Activated CD8-positive, alpha-beta memory T cell treated with anti-CD3 and anti-CD28 coated beads, Interleukin-2, amount 10 ng/mL, durations not matched to agents 7 days and 5 days (primary cell): ENCODE data around the gene MIGA2. TPM values are rescaled to one million over a fixed set of nuclear protein-coding genes. Genes with fewer than 3 reads are reported as not detected.
A peak's percentile ranks its signal among the peaks of the same experiment; 100 is the strongest.
"Not testable (repeated sequence)": the region's sequence is repeated elsewhere in the genome, so short reads cannot be mapped to it uniquely, and the experiment has no call there.

ENCODE experiments used
- ATAC-seq: fragments of 150-1000 bp; cut with Tn5 transposase; one replicate; pipeline ENCODE4 v1.10.0; 2021; ENCODE audit warnings: moderate library complexity
- CTCF ChIA-PET: fragments of 350-600 bp; sonication (Branson Sonifier 250); formaldehyde crosslinking; loops from one replicate; lab custom pipeline; 2021; ENCODE audit warnings: antibody characterized with exemption; lab: Charles Lee
- DNase-seq: peaks from one replicate; pipeline ENCODE4 v3.0.0-alpha.2; 2020
- H3K27ac Mint-ChIP-seq: one replicate; pipeline ENCODE4 v1.8.0; 2021; ENCODE audit warnings: mild to moderate bottlenecking, mixed read lengths
- H3K27me3 Mint-ChIP-seq: one replicate; pipeline ENCODE4 v1.8.0; 2021; ENCODE audit warnings: mixed read lengths
- H3K36me3 Mint-ChIP-seq: one replicate; pipeline ENCODE4 v1.8.0; 2021; ENCODE audit warnings: mild to moderate bottlenecking, mixed read lengths
- H3K4me1 Mint-ChIP-seq: one replicate; pipeline ENCODE4 v1.8.0; 2021; ENCODE audit warnings: mixed read lengths
- H3K4me3 Mint-ChIP-seq: one replicate; pipeline ENCODE4 v1.8.0; 2021; ENCODE audit warnings: mild to moderate bottlenecking, moderate library complexity, mixed read lengths
- H3K9me3 Mint-ChIP-seq: one replicate; pipeline ENCODE4 v1.8.0; 2022; ENCODE audit warnings: low read depth, mixed read lengths
- total RNA-seq, 2 experiments: library from RNA; stranded (reverse); gene quantifications; one replicate each; pipeline ENCODE4 v1.2.3, GENCODE V29; 2021

MIGA2 gene, protein sequence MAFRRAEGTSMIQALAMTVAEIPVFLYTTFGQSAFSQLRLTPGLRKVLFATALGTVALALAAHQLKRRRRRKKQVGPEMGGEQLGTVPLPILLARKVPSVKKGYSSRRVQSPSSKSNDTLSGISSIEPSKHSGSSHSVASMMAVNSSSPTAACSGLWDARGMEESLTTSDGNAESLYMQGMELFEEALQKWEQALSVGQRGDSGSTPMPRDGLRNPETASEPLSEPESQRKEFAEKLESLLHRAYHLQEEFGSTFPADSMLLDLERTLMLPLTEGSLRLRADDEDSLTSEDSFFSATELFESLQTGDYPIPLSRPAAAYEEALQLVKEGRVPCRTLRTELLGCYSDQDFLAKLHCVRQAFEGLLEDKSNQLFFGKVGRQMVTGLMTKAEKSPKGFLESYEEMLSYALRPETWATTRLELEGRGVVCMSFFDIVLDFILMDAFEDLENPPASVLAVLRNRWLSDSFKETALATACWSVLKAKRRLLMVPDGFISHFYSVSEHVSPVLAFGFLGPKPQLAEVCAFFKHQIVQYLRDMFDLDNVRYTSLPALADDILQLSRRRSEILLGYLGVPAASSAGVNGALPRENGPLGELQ
- 10 to 100 TPM; 39.3 to 51.3 TPM for total RNA-seq

DNA sequence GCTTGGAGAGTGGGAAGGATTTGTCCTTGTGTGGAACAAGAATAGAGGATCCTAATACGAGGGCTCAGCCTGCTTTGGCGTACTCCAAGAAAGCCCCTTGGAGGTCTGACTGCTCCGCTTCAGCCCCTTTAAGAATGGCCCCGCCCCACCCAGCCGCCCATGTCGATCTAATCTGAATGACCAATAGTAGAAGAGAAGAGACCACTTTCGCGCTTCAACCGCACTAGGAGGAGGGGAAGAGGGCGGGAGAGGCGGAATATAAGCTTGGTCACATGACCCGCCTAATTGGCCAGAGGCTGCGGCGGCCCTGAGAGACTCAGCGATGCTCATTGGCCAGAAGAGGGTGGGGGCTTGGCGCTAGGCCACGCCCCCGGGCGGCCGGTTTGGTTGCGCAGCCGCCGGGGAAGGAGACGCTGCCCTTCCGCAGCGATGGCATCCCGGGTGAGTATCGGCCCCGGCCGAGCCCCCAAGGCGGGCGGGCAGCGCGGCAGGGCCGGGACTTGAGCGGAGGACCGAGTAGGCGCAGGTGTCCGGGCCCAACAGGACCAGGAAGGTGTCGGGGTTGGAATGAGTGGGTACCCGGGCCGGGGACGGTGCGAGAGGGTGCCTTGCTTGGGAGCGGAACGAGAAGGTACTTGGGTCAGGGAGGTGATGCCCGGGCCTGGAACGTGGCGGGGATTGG is at the start of gene MIGA2:
TSS of gene MIGA2 (plus strand) at position 386 of the 682 bp plus-strand sequence. CDS start 3,969 bp downstream, outside the sequence.
- DNase-seq (peak; percentile 99), ATAC-seq (peak; percentile 98)
- no peaks in the 10 kb centered on the region for H3K27me3 Mint-ChIP-seq
- no peaks in the 10 kb centered on the region for H3K9me3 Mint-ChIP-seq
- H3K4me3 Mint-ChIP-seq = peak within 1 kb of the TSS; percentile 93
- H3K36me3 Mint-ChIP-seq = peaks cover 1% of the 10 kb centered on the region
- H3K4me1 Mint-ChIP-seq = peaks cover 24% of the 10 kb centered on the region
- peak within 1 kb of the TSS; percentile 79 for H3K27ac Mint-ChIP-seq
- CTCF ChIA-PET = interaction anchor here (0.6 to 1.1 kb wide), 3 partner anchors 9 to 218 kb away, joined by 3 to 4 read pairs (median 3); partner anchors contain the start of genes DOLPP1 and ENDOG

GRCh38 chr9:128986671-128987070 is 49.8 kb upstream of the MIGA2 start:
- H3K9me3 Mint-ChIP-seq = no peaks in the 10 kb centered on the region
- peaks cover 51% of the 10 kb centered on the region for H3K36me3 Mint-ChIP-seq
- no peak overlapping the region for H3K4me3 Mint-ChIP-seq
- ATAC-seq (no peak), DNase-seq (no peak)
- no peaks in the 10 kb centered on the region for H3K27me3 Mint-ChIP-seq
- CTCF ChIA-PET = interaction anchor here (0.5 kb wide), 1 partner anchor 138 kb away, joined by 3 read pairs; no protein-coding TSS in a partner anchor
- H3K27ac Mint-ChIP-seq = no peak overlapping the region
- H3K4me1 Mint-ChIP-seq = no peaks in the 10 kb centered on the region

DNA sequence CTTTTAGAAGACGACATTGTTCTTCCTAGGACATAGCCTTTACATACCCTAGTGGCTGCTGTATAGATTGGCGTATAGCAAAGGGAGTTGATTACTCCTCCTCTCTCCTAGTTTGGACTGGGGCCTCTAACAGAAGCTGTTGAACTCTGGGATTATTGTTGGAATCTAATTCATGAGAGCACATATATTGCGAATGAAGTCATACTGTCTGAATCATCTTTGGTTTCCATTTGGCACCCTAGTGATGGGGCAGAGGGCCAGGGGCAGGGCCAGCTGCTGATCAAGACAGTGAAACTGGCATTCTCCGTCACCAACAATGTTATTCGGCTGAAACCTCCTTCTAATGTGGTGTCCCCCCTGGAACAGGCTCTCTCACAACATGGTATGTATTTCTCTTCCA is 48.6 kb upstream of the MIGA2 start:
- H3K27ac Mint-ChIP-seq = no peak overlapping the region
- H3K9me3 Mint-ChIP-seq = no peaks in the 10 kb centered on the region
- CTCF ChIA-PET = no interaction called here
- no peak for DNase-seq
- peaks cover 42% of the 10 kb centered on the region for H3K36me3 Mint-ChIP-seq
- peaks cover 1% of the 10 kb centered on the region for H3K4me1 Mint-ChIP-seq
- no peak for ATAC-seq
- no peak overlapping the region for H3K4me3 Mint-ChIP-seq
- H3K27me3 Mint-ChIP-seq = no peaks in the 10 kb centered on the region

DNA sequence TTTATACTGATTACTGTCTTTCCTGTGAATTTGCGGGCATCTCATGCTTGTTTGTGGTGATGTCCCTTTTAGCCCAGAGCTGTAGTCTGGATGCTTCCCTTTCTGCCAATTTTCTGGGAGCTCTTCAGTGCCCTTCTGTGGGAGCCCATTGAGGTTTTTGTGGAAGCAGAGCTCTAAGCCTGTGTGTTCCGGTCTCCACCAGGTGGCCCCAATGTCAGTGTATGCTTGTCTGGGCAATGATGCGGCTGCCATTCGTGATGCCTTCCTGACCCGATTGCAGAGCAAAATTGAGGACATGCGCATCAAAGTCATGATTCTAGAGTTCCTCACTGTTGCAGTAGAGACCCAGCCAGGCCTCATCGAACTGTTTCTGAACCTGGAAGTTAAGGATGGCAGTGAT is 43.4 kb upstream of the MIGA2 start:
- Mint-ChIP-seq H3K4me3 (no peak overlapping the region), H3K27ac (no peak overlapping the region), H3K27me3 (no peaks in the 10 kb centered on the region), H3K36me3 (peaks cover 51% of the 10 kb centered on the region), H3K9me3 (no peaks in the 10 kb centered on the region), H3K4me1 (peaks cover 1% of the 10 kb centered on the region)
- DNase-seq (no peak), ATAC-seq (no peak)
- CTCF ChIA-PET = interaction anchor here (0.5 to 0.9 kb wide), 2 partner anchors 15 to 124 kb away, joined by 3 read pairs; no protein-coding TSS in a partner anchor

GRCh38 chr9:128995791-128996190 is 40.6 kb upstream of the MIGA2 start:
- no peak for DNase-seq
- Mint-ChIP-seq H3K9me3 (no peaks in the 10 kb centered on the region), H3K4me1 (peaks cover 1% of the 10 kb centered on the region), H3K27ac (no peak overlapping the region), H3K36me3 (peaks cover 54% of the 10 kb centered on the region), H3K4me3 (no peak overlapping the region), H3K27me3 (no peaks in the 10 kb centered on the region)
- CTCF ChIA-PET = no interaction called here
- no peak for ATAC-seq

DNA sequence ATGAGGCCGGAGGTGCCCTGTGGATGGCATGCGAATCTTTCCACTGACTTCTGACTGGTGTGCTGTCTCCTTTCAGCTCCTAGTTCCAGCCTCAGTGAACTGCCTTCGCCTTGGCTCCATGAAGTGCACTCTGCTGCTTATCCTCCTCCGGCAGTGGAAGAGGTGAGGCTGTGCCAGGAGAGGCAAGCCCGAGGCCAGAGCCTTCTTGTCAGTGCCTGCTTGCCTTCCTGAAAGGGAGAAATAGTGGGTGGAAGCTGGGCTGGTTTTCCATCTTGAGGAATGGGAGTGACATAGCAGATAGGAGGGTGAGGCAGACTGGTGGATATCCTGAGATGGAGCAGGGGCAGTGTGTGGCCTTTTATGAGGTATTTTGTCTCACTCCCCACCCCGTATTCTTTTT is 38.0 kb upstream of the MIGA2 start:
- Mint-ChIP-seq H3K4me3 (no peak overlapping the region), H3K27ac (no peak overlapping the region), H3K4me1 (no peaks in the 10 kb centered on the region), H3K36me3 (peaks cover 66% of the 10 kb centered on the region), H3K9me3 (no peaks in the 10 kb centered on the region), H3K27me3 (no peaks in the 10 kb centered on the region)
- DNase-seq (no peak), ATAC-seq (no peak)
- CTCF ChIA-PET = interaction anchor here (1.5 to 1.9 kb wide), 2 partner anchors 30 to 180 kb away, joined by 4 read pairs; partner anchors contain the start of genes ENDOG and SH3GLB2

GRCh38 chr9:128999581-129000206 is 36.7 kb upstream of the MIGA2 start:
- Mint-ChIP-seq H3K4me1 (no peaks in the 10 kb centered on the region), H3K27ac (no peak overlapping the region), H3K27me3 (no peaks in the 10 kb centered on the region), H3K4me3 (no peak overlapping the region), H3K36me3 (peaks cover 58% of the 10 kb centered on the region), H3K9me3 (no peaks in the 10 kb centered on the region)
- no peak for ATAC-seq
- CTCF ChIA-PET = no interaction called here
- DNase-seq = no peak

DNA sequence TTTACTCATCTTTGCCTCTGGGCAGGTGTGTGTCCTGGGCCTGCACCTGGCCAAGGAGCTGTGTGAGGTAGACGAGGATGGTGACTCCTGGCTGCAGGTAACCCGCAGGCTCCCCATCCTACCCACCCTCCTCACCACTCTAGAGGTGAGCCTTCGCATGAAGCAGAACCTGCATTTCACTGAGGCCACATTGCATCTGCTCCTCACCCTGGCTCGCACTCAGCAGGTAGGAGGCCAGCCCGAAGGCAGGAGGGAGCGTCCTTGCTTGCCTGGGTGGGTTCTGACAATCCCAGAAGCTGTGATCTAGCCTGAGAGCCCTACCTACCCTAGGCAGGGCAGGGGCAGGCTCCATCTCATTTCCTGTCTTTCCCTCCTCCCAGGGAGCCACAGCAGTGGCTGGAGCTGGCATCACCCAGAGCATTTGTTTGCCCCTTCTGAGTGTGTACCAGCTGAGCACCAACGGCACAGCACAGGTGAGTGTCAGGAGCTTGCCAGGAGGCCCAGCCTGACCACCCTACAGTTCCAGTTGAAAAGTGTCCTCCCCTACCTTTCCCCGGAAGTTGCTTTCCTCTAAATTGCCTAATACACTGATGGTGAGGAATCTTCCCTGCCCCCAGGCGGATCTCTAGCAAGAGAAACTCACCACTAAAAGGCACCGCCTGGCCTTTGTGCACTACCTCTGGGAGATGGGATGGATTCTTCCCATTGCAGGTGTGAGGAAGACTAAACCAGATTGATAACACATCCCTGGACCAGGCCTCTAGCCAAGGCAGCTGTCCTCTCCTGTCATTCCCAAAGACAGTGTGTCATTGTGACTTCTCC is 34.7 kb upstream of the MIGA2 start:
- Mint-ChIP-seq H3K27me3 (no peaks in the 10 kb centered on the region), H3K4me3 (no peak overlapping the region), H3K9me3 (no peaks in the 10 kb centered on the region), H3K4me1 (no peaks in the 10 kb centered on the region), H3K27ac (no peak overlapping the region), H3K36me3 (peaks cover 50% of the 10 kb centered on the region)
- CTCF ChIA-PET = no interaction called here
- no peak for DNase-seq
- no peak for ATAC-seq

DNA sequence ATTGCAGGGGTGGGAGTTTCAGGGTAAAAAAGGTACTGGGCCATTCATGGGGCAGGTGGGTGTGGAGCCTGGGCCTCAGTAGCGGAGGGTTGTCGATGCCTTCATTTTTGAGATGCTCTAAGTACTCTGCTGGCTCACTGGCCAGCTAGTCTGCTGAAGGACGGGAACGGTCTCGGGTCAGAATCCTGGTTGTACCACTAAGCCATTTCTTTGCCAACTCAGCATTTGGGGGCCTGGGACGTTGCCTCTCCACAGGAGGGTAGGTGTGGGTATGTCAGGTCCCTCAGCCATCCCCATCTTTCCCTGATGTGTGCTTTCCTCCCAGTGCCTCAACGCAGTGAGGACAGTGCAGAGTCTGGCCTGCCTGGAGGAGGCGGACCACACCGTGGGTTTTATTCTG is 33.4 kb upstream of the MIGA2 start:
- no peak for DNase-seq
- Mint-ChIP-seq H3K27me3 (no peaks in the 10 kb centered on the region), H3K36me3 (peaks cover 43% of the 10 kb centered on the region), H3K4me3 (no peak overlapping the region), H3K4me1 (no peaks in the 10 kb centered on the region), H3K27ac (no peak overlapping the region), H3K9me3 (no peaks in the 10 kb centered on the region)
- CTCF ChIA-PET = interaction anchor here (1.2 kb wide), 1 partner anchor 185 kb away, joined by 4 read pairs; the partner anchor contains the start of gene ENDOG
- ATAC-seq = no peak

DNA sequence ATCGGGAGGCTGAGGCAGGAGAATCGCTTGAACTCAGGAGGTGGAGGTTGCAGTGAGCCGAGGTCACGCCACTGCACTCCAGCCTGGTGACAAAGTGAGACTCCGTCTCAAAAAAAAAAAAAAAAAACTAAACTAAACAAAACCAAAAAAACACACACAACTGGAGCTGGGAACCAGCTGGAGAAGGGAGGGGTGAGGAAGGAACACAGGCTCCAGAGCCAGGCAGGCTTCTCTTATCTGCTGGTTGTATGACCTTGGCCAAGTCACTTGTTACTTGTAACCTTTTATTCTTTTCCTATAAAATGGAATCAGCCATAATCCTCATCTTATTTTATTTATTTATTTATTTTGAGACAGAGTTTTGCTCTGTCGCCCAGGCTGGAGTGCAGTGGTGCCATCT is 32.3 kb upstream of the MIGA2 start:
- H3K9me3 Mint-ChIP-seq, H3K4me1 Mint-ChIP-seq, H3K27me3 Mint-ChIP-seq, ATAC-seq, H3K4me3 Mint-ChIP-seq, DNase-seq, H3K27ac Mint-ChIP-seq: not testable (repeated sequence)
- peaks cover 38% of the 10 kb centered on the region for H3K36me3 Mint-ChIP-seq
- CTCF ChIA-PET = interaction anchor here (0.7 to 2.5 kb wide), 2 partner anchors 19 to 136 kb away, joined by 3 to 7 read pairs; no protein-coding TSS in a partner anchor

DNA sequence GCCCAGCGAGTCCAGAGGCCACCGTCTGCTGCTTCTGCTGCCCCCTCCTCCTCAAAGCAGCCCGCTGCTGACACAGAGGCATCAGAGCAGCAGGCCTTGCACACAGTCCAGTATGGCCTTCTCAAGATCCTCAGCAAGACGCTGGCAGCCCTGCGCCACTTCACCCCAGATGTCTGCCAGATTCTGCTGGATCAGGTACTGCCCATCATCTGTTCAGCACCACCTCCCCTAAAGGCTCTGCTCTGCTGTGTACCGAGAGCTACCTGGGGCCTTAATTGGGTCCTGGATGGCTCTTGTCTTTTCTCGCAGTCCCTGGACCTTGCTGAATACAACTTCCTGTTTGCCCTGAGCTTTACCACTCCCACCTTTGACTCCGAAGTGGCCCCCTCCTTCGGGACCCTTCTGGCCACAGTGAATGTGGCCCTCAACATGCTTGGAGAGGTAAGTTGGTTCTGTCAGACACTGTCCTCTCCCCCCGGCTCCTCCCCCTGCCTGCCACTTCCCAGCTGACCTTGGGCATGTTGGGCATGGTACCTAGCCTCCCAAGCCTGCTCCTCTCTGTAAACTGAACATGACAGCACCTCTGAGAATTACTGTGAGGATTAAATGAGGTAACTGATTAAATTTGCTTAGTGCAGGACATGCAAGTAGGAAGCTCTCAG is 31.0 kb upstream of the MIGA2 start:
- Mint-ChIP-seq H3K9me3 (no peaks in the 10 kb centered on the region), H3K36me3 (peaks cover 30% of the 10 kb centered on the region), H3K27me3 (no peaks in the 10 kb centered on the region), H3K27ac (no peak overlapping the region), H3K4me3 (no peak overlapping the region), H3K4me1 (no peaks in the 10 kb centered on the region)
- ATAC-seq (no peak), DNase-seq (no peak)
- CTCF ChIA-PET = interaction anchor here (2.5 kb wide), 1 partner anchor 18 kb away, joined by 7 read pairs; no protein-coding TSS in a partner anchor
